HG02970 (cell line): Measurements from ENCODE around the gene HEBP1.

Experiments used
- ATAC-seq: cut with Tn5 transposase; IDR thresholded peaks from one replicate; pipeline ENCODE4 v1.9.1; 2021; ENCODE audit warnings: mild to moderate bottlenecking, moderate library complexity, moderate number of reproducible peaks; ENCODE audit not compliant: unreplicated experiment, low FRiP score

The HEBP1 gene

GRCh38 chr12:12992418-12993130 is 7.5 kb downstream of the HEBP1 start:
- ATAC-seq, result no peak

- ATAC-seq, result no peak
Measured at GRCh38 chr12:12990700-12991468, 9.2 kb downstream of the HEBP1 start.

DNA sequence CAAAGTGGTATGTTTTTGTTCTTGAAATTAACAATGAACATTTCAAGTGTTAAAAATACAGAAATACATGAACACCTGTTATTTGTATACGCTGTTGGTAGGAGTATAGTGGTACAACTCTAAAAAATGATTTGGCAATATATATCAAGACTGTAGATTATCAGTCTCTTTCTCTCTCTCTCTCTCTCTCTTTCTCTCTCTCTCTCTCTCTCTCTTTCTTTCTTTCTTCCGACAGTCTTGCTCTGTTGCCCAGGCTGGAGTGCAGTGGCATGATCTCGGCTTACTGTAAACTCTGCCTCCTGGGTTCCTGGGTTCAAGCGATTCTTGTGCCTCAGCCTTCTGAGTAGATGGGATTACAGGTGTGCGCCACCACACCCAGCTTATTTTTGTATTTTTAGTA is 12.6 kb downstream of the HEBP1 start:
- ATAC-seq, result no peak

GRCh38 chr12:12986775-12987331 is 13.2 kb downstream of the HEBP1 start:
- ATAC-seq, result no peak

GRCh38 chr12:12985817-12986408 is 14.2 kb downstream of the HEBP1 start:
- no peak for ATAC-seq

- ATAC-seq, result no peak
Measured at GRCh38 chr12:12984149-12984548, 15.9 kb downstream of the HEBP1 start.

DNA sequence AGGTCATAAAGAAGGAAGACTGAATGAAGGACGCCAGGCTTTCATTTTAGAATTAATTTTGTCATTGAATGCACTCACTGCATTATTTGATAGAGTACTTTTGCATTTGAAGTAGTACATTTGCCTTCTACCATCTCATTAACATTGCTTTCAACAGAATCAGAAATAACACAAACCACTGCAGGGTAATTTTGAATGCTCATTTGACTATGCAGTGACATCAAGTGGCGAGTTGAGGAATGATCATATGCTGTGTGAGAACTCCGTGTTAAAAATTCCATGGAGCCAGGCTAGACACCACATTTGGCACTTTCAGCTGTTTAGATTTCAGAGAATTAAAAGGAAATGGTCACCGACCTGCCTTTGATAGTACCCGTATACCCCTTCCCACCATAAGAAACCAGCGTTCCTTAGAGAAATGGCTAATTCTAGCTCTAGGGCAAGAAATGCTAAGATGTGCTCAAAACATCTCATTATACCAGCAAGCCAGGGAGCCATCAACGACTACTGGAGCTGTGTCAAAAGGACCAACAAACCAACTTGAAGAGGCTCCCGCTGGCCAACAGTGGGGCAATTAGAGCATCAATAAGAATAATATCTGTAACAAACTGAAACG is 16.5 kb downstream of the HEBP1 start:
- ATAC-seq, result no peak

DNA sequence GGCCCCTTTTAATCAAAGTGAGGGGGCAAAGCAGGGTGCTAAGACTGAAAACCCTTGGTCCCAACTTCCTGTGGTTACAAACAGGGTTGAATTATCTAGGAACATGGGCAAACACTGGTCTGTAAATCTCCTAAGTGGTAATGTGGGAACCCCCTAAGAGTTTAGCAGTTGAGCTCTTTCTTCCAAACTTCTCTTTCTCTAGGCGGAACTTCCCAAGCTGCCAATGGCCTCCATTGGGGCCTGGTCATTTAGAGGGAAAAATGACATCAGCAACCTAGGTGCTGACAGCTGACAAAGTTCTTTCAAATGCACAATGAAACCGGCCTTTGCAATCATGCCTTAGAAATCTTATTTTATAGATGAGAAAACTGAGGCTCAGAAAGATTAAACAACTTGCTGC is 17.7 kb downstream of the HEBP1 start:
- no peak for ATAC-seq

DNA sequence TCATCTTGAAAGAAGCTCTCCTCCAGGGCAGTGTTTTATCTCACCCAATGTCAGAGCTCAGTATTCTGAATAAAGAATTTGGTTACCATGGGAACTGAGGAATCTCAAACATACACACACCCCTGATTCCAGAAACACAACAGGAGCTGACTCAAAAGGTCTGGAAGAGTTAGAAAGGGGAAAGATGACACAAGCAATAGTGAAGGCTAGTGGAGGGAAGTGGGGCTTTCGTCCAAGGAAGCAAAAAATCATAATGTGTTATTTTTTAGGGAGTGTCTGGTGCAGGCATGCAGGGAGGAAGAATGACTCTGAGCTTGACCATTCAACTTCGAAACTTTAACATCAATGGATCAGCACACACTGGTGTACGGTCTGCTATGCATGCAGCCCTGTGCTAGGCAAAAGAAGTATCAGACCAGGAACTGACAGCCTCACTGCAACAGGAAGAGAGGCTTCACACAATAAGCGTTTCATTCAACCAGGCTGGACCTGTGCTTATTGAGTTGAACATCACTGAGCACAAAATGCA is 20.3 kb downstream of the HEBP1 start:
- no peak for ATAC-seq

DNA sequence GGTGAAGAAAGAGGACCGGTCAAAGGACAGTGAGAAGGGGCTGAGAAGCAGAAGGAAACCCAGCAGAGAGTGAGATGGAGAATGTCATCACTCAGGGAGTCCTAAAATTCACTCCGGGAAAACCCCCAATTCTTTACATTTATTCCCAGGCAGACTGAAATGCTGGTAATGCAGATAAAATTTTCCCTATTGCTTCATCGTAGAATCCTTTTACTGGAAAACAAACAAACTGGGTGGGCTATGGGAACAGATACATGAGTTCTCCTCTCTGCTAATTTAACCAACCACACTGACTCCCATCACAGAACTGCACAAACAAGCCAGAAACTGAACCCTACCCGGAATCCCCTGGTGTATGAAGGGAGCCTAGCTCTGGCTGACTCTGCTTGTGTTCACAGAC is 20.9 kb downstream of the HEBP1 start:
- ATAC-seq, result no peak

GRCh38 chr12:12977231-12977630 is 22.8 kb downstream of the HEBP1 start:
- no peak for ATAC-seq

DNA sequence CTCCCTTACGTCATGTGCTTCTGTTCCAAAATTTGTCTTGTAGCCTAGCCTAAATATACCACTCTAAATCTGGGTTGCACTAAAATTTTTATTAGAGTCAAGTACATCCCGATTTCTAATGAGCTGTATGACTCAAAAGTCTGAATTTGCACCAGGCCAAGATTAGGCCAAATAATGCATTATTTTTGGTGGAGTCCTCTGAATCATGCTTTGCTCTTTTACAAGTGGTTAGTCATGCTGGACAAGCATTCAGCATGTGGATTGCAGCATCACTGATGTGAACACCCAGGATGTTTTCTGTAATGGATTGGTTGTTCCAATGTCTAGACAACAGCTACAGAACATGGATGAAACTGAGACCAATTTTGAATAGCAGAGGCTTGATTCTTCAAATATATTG is 23.7 kb downstream of the HEBP1 start:
- no peak for ATAC-seq

DNA sequence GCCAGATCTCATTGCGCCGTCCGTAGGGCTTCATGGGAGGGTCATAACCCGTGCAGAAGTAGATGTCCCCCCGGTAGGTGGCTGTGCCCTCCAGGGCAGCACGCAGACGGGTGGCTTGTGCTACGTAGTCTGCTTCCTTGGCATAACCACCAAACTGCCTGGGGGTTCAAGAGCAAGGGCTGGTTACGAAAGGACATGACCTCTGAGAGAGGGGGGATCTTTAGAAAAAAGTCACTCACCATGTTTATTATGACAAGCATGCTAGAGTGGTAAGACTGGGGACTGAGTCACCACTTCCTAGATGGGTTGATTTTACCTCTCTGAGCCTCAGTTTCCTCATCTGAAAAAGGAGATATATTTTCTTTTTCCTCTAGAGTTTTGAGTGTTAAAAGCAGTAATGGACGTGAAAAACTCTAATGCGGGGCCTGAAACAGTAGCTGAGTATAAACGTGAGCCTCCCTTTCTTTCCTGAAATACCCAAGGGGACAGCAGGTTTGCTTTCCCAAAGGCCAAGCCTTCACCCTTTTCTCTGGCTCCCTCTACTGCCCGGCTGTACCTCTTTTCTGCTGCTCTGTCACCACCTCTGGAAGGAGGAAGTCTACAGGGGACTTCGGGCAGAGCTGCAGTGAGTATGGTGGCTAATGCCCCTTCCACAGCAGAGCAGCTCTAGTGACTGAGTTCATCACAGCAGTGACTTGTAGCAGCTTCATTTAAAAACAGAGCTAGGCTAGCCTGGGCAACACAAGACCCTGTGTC is 24.6 kb downstream of the HEBP1 start:
- ATAC-seq, result no peak

GRCh38 chr12:12974211-12974610 is 25.9 kb downstream of the HEBP1 start:
- no peak for ATAC-seq

- ATAC-seq, result no peak
Measured at GRCh38 chr12:12973019-12973418, 27.0 kb downstream of the HEBP1 start.

- no peak for ATAC-seq
Measured at GRCh38 chr12:12965836-12966235, 34.2 kb downstream of the HEBP1 start.

GRCh38 chr12:12964255-12964654 is 35.8 kb downstream of the HEBP1 start:
- ATAC-seq, result no peak

GRCh38 chr12:12960639-12961209 is 39.3 kb downstream of the HEBP1 start:
- no peak for ATAC-seq

DNA sequence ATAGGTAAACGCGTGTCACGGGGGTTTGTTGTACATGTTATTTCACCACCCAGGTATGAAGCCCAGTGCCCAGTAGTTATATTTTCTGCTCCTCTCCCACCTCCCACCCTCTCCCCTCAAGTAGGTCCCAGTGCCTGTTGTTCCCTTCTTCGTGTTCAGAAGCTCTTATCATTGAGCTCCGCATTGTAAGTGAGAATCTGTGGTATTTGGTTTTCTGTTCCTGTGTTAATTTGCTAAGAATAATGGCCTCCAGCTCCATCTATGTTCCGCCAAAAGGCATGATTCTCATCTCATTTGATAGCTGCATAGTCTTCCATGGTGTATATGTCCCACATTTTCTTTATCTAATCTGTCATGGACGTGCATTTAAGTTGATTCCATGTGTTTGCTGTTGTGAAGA is 41.2 kb downstream of the HEBP1 start:
- no peak for ATAC-seq
